ENCODE data around the gene IL20RB. TPM values are rescaled to one million over a fixed set of nuclear protein-coding genes. Genes with fewer than 3 reads are reported as not detected.

The IL20RB gene
- total and polyA plus RNA-seq, 2 donors from 2014 or later = 0.79 TPM; not detected in 1

GRCh38 chr3:136928240-136928639 is 29.5 kb upstream of the IL20RB start:
- Histone ChIP-seq H3K27ac (ENCODE audit: low read depth in 2 of 2, low read length in 2 of 2) (no peak overlapping the region), H3K4me3 (ENCODE audit: low read length in 3 of 3) (no peak overlapping the region), H3K9me3 (ENCODE audit: control insufficient read depth in 2 of 3, insufficient read depth in 1 of 3, low read length in 3 of 3) (no peaks in the 10 kb centered on the region), H3K36me3 (ENCODE audit: control insufficient read depth in 2 of 3, insufficient read depth in 3 of 3, low read length in 3 of 3) (peaks cover 0 to 4% (median 0%) of the 10 kb centered on the region in 3 donors), H3K9ac (ENCODE audit: low read length in 3 of 3) (no peak overlapping the region), H3K27me3 (ENCODE audit: control insufficient read depth, insufficient read depth, low read length) (no peaks in the 10 kb centered on the region), H3K4me1 (ENCODE audit: control insufficient read depth in 2 of 3, insufficient read depth in 2 of 3, low read depth in 1 of 3, low read length in 3 of 3) (no peaks in the 10 kb centered on the region)
- no peak for TF ChIP-seq CTCF (IDR thresholded peaks at IDR 0.05; ENCODE audit: borderline replicate concordance, extremely low read depth, insufficient read depth)
- no peak for FAIRE-seq
- intact Hi-C loops (cut with DNase I) = no loop called here
- no peak for DNase-seq

- peak in 1 of 5 donors; percentile 11 for DNase-seq
- no peak for TF ChIP-seq CTCF (IDR thresholded peaks at IDR 0.05; ENCODE audit: borderline replicate concordance, extremely low read depth, insufficient read depth)
- Histone ChIP-seq H3K36me3 (ENCODE audit: control insufficient read depth in 2 of 3, insufficient read depth in 3 of 3, low read length in 3 of 3) (peaks cover 0 to 4% (median 0%) of the 10 kb centered on the region in 3 donors), H3K9me3 (ENCODE audit: control insufficient read depth in 2 of 3, insufficient read depth in 1 of 3, low read length in 3 of 3) (no peaks in the 10 kb centered on the region), H3K27me3 (ENCODE audit: control insufficient read depth, insufficient read depth, low read length) (no peaks in the 10 kb centered on the region), H3K9ac (ENCODE audit: low read length in 3 of 3) (no peak overlapping the region), H3K27ac (ENCODE audit: low read depth in 2 of 2, low read length in 2 of 2) (no peak overlapping the region), H3K4me3 (ENCODE audit: low read length in 3 of 3) (no peak overlapping the region), H3K4me1 (ENCODE audit: control insufficient read depth in 2 of 3, insufficient read depth in 2 of 3, low read depth in 1 of 3, low read length in 3 of 3) (no peaks in the 10 kb centered on the region)
- peak; percentile 80 for FAIRE-seq
- intact Hi-C loops (cut with DNase I) = no loop called here
Observed at GRCh38 chr3:136929977-136930670, 27.7 kb upstream of the IL20RB start.

- TF ChIP-seq CTCF (IDR thresholded peaks at IDR 0.05; ENCODE audit: borderline replicate concordance, extremely low read depth, insufficient read depth) = no peak
- FAIRE-seq (no peak), DNase-seq (no peak)
- Histone ChIP-seq H3K4me1 (ENCODE audit: control insufficient read depth in 2 of 3, insufficient read depth in 2 of 3, low read depth in 1 of 3, low read length in 3 of 3) (no peaks in the 10 kb centered on the region), H3K9ac (ENCODE audit: low read length in 3 of 3) (no peak overlapping the region), H3K36me3 (ENCODE audit: control insufficient read depth in 2 of 3, insufficient read depth in 3 of 3, low read length in 3 of 3) (peaks cover 0 to 4% (median 0%) of the 10 kb centered on the region in 3 donors), H3K27me3 (ENCODE audit: control insufficient read depth, insufficient read depth, low read length) (no peaks in the 10 kb centered on the region), H3K9me3 (ENCODE audit: control insufficient read depth in 2 of 3, insufficient read depth in 1 of 3, low read length in 3 of 3) (no peaks in the 10 kb centered on the region), H3K4me3 (ENCODE audit: low read length in 3 of 3) (no peak overlapping the region), H3K27ac (ENCODE audit: low read depth in 2 of 2, low read length in 2 of 2) (no peak overlapping the region)
- intact Hi-C loops (cut with DNase I) = no loop called here
Observed at GRCh38 chr3:136931606-136932005, 26.2 kb upstream of the IL20RB start.
